Transverse colon (tissue), 4 donors: ENCODE data around the gene RBM48. TPM values are rescaled to one million over a fixed set of nuclear protein-coding genes. Genes with fewer than 3 reads are reported as not detected.
"Not testable (repeated sequence)": the region's sequence is repeated elsewhere in the genome, so short reads cannot be mapped to it uniquely, and the experiment has no call there.

Experiments
- DNase-seq: peaks from one replicate; pipeline ENCODE4 v3.0.0-alpha.2; 2019
- H3K27ac ChIP-seq, 4 donors: fragments of 200-600 bp; sonication (generic); 2 replicates each; pipeline ENCODE4 v1.5.1; 2016 to 2018; ENCODE audit warnings: inconsistent platforms in 4 of 4
- H3K27me3 ChIP-seq: fragments of 200-600 bp; sonication (generic); 2 replicates; pipeline ENCODE4 v1.5.1; 2017; ENCODE audit warnings: inconsistent platforms
- H3K36me3 ChIP-seq, 4 donors: fragments of 200-600 bp; sonication (generic); 2 replicates each; pipeline ENCODE4 v1.5.1; 2017 to 2019; ENCODE audit warnings: inconsistent platforms in 4 of 4
- H3K4me1 ChIP-seq, 4 donors: fragments of 200-600 bp; sonication (generic); 2 replicates each; pipeline ENCODE4 v1.5.1; 2017 to 2020; ENCODE audit warnings: inconsistent platforms in 4 of 4
- H3K4me3 ChIP-seq, 4 donors: fragments of 200-600 bp; sonication (generic); 1 replicate in 1 of 4; 2 replicates in 3 of 4; pipeline versions ENCODE4 v1.5.1 to v1.6.1; 2017 to 2019; ENCODE audit warnings: inconsistent platforms in 4 of 4
- H3K9me3 ChIP-seq, 2 donors: fragments of 200-600 bp; sonication (generic); 2 replicates each; pipeline ENCODE4 v1.5.1; 2017 to 2019; ENCODE audit warnings: inconsistent platforms in 2 of 2
- CTCF ChIP-seq, 5 experiments: fragments of 200-600 bp in 3 of 5; fragments of 450-650 bp in 2 of 5; sonication (generic) in 3 of 5; IDR thresholded peaks; 1 replicate in 2 of 5; 2 replicates in 3 of 5; pipeline ENCODE4 v1.5.1; 2016 to 2017; ENCODE audit warnings: antibody characterized with exemption in 5 of 5, inconsistent platforms in 3 of 5, mild to moderate bottlenecking in 2 of 5, moderate library complexity in 1 of 5
- EP300 ChIP-seq: sonication (generic); formaldehyde crosslinking; IDR thresholded peaks from one replicate; pipeline ENCODE4 v1.6.1; 2017; ENCODE audit warnings: antibody characterized with exemption, low read depth
- POLR2A ChIP-seq: fragments of 450-650 bp; IDR thresholded peaks from one replicate; pipeline ENCODE4 v1.6.1; 2016; ENCODE audit warnings: antibody characterized with exemption, mild to moderate bottlenecking, moderate library complexity
- POLR2AphosphoS5 ChIP-seq, 3 donors: sonication (generic); formaldehyde crosslinking; IDR thresholded peaks; one replicate each; pipeline ENCODE4 v1.6.1; 2016; ENCODE audit warnings: antibody characterized with exemption in 3 of 3
- WGBS, 2 donors: methylation state at CpG; one replicate each; pipeline ENCODE4 v1.1.5; 2018; ENCODE audit warnings: low coverage in 1 of 2; 5-methylcytosine and 5-hydroxymethylcytosine counted together
- in situ Hi-C, 4 donors: fragments of 200-750 bp; cut with MboI; loops; one replicate each; pipeline versions ENCODE4 v1.15.0 to v1.15.1; 2017; ENCODE audit warnings: low sequenced_read_pairs in 3 of 4, low pct_ligation_motif_present in 1 of 4, low pct_unique_long_range_greater_than_20kb in 1 of 4
- intact Hi-C: fragments of 100-400 bp; cut with DNase I; formaldehyde crosslinking; loops from one replicate; pipeline ENCODE4 v1.15.1; 2023; ENCODE audit warnings: low total_unique reads
- total RNA-seq, 4 donors: library from RNA; depleted of rRNA; stranded (reverse); fragments of >200 nt; gene quantifications; one replicate each; pipeline ENCODE4 v1.1.0, GENCODE V29; 2016

RBM48 gene
- total RNA-seq: 10 to 100 TPM; 11.5 to 19.8 (median 16.0) TPM

DNA sequence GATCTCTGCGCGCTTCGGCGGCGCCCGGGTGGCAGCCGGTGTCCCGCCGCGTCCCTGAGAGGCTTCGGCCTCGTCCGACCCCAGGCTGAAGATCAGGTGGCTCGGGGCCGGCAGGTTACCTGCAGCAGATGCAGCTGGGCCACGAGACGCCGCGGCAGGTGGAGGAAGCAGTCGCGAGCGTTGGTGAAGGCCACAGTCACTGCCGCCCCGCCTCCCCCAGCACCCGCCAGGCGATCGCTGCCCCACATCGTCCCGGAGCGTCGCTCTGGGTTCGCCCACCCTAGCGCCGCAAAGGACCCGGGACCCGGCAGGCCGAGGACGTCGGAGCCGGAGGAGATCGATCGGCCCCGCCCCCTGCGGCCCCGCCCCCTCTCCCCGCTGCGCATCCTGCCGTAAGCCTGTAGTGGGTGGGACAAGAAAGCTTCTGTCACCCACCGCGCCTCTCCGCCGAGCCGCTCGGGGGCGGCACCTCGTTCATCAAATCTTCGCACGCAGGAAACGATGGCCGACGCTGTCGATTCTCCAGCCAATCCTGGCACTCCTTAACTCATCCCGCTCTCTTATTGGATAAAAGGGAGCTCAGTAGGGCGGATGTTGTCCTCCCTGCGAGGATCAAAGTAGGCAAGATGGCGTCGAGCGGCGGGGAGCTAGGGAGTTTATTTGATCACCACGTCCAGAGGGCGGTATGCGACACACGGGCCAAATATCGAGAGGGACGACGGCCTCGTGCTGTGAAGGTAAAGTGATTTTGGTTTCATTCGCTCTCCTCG lies at the start of gene RBM48, which contains the start of gene PEX1:
Gene RBM48 (plus strand): TSS at position 608 of the 770 bp plus-strand sequence. CDS start 19 bp downstream, at position 627.
Gene PEX1 (minus strand): TSS at position 333 of the 770 bp plus-strand sequence. CDS start 85 bp downstream, at position 248.
- Histone ChIP-seq H3K4me1 (peaks cover 6 to 24% (median 14%) of the 10 kb centered on the region in 4 donors), H3K4me3 (peak within 1 kb of the TSS; percentile 59 to 96 (median 82)), H3K9me3 (no peaks in the 10 kb centered on the region), H3K27ac (peak within 1 kb of the TSS; percentile 86 to 94 (median 90)), H3K27me3 (no peaks in the 10 kb centered on the region), H3K36me3 (peaks cover 0 to 32% (median 10%) of the 10 kb centered on the region in 4 donors)
- DNase-seq: peak; percentile 97
- in situ Hi-C loops (no loop called here), intact Hi-C loops (loop anchor here (10.0 kb wide), 1 partner anchor 526 kb away; no protein-coding TSS in a partner anchor)
- WGBS, 2 donors: 0% methylated on average over 15 to 43 of the region's 79 CpGs
- TF ChIP-seq POLR2AphosphoS5 (IDR thresholded peaks at IDR 0.05) (peak in 2 of 3 donors; percentile 67 to 74), POLR2A (peak; percentile 66), EP300 (no peak), CTCF (IDR thresholded peaks at IDR 0.05) (peak in 2 of 5 experiments; percentile 26 to 28)

GRCh38 chr7:92479146-92479545 lies 49.4 kb upstream of the RBM48 start:
- H3K4me3 ChIP-seq, intact Hi-C loops, H3K4me1 ChIP-seq, H3K27ac ChIP-seq, H3K9me3 ChIP-seq, H3K27me3 ChIP-seq, in situ Hi-C loops, H3K36me3 ChIP-seq: not testable (repeated sequence)
- peak; percentile 13 for DNase-seq
- 83 to 90% methylated on average over 4 of the region's 4 CpGs for WGBS, 2 donors

GRCh38 chr7:92483624-92484023 lies 45.0 kb upstream of the RBM48 start:
- intact Hi-C loops, H3K27me3 ChIP-seq, H3K9me3 ChIP-seq, H3K4me3 ChIP-seq, DNase-seq, in situ Hi-C loops, H3K27ac ChIP-seq: not testable (repeated sequence)
- Histone ChIP-seq H3K36me3 (peaks cover 0 to 10% (median 4%) of the 10 kb centered on the region in 4 donors), H3K4me1 (peaks cover 0 to 17% (median 0%) of the 10 kb centered on the region in 4 donors)
- WGBS, 2 donors: 80 to 82% methylated on average over 6 of the region's 6 CpGs

- peaks cover 0 to 15% (median 7%) of the 10 kb centered on the region in 4 donors for H3K36me3 ChIP-seq
- H3K4me1 ChIP-seq: peaks cover 0 to 17% (median 0%) of the 10 kb centered on the region in 4 donors
- intact Hi-C loops, H3K27me3 ChIP-seq, DNase-seq, H3K27ac ChIP-seq, in situ Hi-C loops, H3K9me3 ChIP-seq, H3K4me3 ChIP-seq: not testable (repeated sequence)
- 89 to 93% methylated on average over 4 to 6 of the region's 6 CpGs for WGBS, 2 donors
Measured at GRCh38 chr7:92484226-92484625, 44.4 kb upstream of the RBM48 start.

- no peak for TF ChIP-seq CTCF (IDR thresholded peaks at IDR 0.05)
- TF ChIP-seq EP300: no peak
- TF ChIP-seq POLR2A: no peak
- Histone ChIP-seq H3K4me1 (peaks cover 0 to 14% (median 0%) of the 10 kb centered on the region in 4 donors), H3K4me3 (no peak overlapping the region), H3K36me3 (peaks cover 0 to 22% (median 7%) of the 10 kb centered on the region in 4 donors), H3K9me3 (no peaks in the 10 kb centered on the region), H3K27me3 (no peaks in the 10 kb centered on the region), H3K27ac (peak overlapping the region; percentile 49 to 68 (median 64))
- 60 to 88% methylated on average over 1 to 2 of the region's 2 CpGs for WGBS, 2 donors
- in situ Hi-C loops (no loop called here), intact Hi-C loops (no loop called here)
- DNase-seq: no peak
Measured at GRCh38 chr7:92485267-92485892, 43.2 kb upstream of the RBM48 start.
